Stimulated activated CD4-positive, alpha-beta T cell treated with anti-CD3 and anti-CD28 coated beads, Interleukin-1b, Interleukin-23, amount 100 ng/mL, for 4 hours (primary cell): ENCODE results near the gene ABITRAM.
"Not testable (repeated sequence)": the region's sequence is repeated elsewhere in the genome, so short reads cannot be mapped to it uniquely, and the experiment has no call there.

Experiments used
- DNase-seq, 2 donors: peaks; one replicate each; pipeline ENCODE4 v3.0.0-alpha.2; 2020; ENCODE audit warnings: low read depth in 2 of 2

The ABITRAM gene

DNA sequence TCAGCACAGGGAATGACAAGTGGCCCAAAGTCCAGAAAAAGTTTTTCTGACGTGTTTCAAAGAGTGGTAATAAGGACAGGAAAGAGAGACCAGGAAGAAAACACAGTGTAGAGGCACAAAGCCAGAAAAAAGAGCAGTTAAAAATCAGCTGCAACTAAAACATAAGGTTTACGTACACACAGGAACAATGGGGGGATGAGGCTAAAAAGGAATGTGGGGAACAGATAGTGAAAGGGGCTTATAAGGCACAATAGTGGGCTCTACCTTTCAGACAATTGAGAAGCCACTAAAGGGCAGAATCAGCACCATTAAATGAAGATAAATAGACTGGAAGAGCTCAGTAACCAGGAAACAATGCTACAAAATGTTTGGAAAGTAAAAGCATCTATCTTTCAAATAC is 5.8 kb upstream of the ABITRAM start:
- no peak for DNase-seq

DNA sequence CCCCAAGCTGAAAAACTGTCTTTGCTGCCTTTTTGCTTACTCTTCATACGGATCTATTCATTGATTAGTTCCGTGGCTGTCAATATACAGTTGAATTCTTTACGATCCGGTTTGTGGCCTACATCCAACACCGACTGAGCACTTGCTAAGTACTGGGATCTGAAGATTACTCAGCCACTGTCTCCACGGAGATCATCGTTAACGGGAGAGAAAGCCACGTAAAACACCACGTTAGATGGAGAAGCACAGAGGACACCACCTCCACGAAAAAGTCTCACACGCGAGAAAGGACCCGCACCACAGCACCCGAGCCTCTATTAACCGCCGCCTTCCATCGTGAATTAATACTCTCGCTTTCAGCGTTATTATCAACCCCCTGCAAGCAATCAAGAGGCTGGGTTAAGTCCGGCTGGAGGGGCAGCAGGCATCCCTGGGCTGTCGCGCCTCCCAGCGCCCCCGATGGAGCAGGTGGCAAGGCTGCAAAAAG is 926 bp upstream of the ABITRAM start:
- no peak for DNase-seq

DNA sequence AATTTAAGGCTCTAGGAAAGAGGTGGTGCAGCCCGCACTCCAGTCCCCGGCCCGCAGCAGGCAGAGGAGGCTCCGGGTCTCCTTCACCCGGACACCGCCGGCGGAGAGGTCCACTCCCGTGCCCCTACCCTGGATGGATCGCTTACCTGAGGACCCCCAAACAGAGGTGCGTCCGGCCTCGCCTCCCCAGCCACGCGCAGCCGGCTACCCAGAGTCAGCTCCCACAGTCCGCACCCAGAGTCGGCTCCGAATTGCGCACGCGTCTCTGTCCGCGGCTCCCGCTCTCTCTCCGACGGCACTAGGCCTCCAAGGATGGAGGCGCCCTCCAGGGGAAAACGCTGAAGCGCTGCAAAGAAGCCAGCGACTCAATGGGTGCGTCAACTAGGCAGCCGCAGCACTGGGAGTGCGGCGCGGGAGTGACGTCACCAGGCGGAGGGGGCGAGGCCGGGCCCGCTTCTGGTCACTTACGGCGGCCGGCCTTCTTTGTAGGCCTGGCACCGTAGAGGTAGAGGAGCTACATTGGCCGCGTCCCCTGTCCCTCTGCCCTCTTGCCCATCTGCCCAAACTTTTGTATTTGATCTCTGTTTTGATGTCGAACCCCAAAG is 380 bp upstream of the ABITRAM start, which contains the start of gene ELP1:
TSS of gene ELP1 (minus strand) at position 407 of the 605 bp plus-strand sequence. CDS start 2,978 bp downstream, outside the sequence.
- DNase-seq, result peak; percentile 82 to 91

DNA sequence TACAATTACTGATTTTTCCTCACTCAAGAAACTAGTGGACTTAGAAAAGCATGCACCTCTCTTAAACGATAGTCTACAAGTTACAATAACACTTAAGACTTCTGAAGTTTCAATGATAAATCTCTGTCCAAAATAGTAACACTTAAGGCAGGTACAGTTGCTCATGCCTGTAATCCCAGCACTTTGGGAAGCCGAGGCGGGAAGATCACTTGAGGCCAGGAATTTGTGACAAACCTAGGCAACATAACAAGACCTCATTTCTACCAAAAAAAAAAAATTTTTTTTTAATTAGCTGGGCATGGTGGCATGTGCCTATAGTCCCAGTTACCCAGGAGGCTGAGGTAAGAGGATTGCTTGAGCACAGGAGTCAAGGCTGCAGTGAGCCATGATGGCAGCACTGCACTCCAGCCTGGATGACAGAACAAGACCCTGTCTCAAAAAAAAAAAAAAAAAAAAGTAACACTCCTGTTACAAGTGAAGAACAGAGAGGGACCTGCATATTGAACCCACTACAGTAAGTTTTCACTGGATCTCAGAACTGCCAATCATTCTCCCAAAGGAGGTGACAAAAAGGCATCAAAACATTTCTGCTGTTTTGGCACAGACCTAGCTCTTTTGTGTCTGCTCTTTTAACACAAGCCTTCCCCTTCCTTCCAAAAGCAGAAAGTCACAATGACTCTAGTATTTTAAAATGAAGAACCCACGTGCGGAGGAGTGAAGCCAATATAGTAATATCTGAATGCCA is 3.5 kb downstream of the ABITRAM start:
- DNase-seq, result no peak

DNA sequence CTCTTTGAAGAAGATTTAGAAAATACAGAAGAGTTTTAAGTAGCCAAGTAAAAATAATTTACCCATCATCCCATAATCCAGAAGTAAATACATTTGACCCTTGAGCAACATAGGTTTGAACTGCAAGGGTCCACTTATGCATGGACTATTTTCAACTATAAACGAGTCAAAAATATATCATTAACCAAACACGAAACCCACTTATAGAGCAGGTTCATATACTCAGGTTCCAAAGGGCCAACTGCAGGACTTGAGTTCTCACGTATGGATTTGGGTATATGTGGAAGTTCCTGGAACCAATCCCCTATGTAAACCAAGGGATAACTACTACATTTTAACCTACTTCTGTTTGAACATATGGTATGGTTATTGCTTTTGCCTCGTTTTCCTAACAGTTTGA is 5.8 kb downstream of the ABITRAM start:
- DNase-seq, result no peak

DNA sequence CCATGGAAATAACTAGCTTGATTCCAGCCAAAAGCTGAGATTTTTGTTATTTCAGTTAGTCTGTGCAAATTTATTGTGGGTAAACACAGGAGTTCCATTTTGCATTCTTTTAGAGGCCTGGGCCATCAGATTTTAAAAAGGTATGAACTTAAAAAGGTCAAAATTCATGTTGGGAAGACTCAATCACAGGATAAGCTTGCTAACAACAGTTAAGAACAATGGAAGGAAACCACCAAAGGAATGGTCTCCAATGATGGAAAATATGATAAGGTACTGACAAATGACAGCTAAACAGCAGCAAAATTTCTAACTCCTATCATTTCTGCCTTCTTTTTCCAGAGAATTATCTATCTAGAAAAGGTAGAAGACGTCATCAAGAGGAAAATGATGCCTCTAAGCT is 16.0 kb downstream of the ABITRAM start:
- DNase-seq, result no peak

DNA sequence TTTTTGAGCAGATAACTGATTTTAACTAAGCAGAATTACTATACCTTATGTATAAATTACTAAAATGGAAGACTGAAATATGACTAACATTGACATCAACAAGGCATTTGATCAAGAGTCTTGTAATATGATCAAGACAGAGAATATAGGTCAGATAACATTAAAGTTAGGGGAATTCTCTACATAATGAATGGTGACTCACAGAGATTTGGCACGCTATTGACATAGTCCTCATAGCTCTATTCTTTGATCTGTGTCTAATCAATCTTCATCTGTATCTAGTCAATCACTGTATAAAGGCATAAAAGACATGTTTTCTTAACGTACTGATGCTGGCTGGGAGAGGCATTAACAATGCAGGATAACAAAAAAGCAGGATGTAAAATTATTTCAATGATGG is 17.4 kb downstream of the ABITRAM start:
- DNase-seq, result no peak

DNA sequence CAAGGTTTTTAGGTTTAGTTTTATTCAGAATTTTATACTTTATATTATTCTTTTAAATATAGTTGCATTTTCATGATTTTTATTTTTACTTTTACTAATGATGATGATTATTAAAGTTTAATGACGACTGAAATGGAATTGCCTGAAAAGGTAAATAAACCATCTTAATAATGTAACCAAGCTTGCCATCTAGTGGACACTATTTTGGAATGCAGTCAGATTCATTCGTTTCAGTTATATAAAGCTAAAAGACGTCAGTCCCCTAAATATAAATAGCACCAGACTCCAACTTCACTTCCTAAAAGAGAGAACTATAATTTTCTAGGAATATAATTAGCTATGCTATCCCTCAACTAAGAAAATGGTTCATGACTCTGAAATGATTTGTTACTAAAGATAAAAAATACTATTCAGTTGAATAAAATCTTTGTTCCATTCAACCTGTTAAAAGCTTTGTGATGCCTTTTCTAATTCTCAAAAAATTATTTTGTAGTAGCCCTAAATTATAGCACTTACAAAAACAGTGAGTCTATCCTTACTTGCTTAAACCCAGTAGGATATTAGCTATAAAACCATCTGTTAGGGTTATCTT is 19.9 kb downstream of the ABITRAM start:
- no peak for DNase-seq

DNA sequence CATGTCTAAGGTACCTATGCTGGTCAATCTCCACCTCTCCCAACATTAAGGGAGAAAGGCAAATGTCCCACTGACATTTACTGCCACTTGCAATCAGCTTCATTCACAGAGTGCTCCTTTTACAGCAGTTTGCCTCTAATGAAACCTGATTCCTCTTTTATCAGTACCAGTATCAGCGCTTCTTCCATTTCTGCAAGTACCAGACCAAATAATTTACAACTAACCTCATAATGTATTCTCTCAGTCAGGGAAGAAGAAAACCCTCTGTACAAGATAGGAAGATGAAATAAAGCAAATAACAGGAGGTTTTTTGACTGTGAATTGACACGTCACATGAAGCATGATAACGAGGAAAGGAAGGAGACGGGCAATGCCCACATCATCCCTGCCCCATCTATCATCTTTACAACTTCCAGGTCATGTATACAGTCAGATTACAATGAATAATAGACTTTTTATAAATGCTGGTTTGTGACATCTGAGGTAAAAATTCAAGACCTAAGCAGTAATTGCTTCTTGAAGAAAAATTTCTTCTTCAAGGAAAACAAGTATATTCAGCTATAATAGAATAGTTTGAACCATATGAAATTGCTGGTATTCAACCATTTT is 21.9 kb downstream of the ABITRAM start:
- no peak for DNase-seq

DNA sequence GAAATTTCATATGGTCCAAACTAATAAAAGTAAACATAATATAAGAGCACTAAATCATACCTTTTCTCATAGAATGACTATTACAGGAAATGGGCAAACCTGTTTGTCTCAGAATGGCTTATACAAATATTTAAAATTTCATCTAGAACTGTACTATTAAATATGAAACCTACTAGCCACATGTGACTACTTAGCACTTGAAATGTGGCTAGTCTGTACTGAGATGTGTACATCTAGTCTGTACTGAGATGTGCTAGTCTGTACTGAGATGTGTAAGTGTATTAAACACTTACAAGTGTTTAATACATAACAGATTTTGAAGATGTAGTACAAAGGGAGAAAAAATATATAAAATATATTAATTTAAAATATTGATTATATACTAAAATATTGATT is 22.4 kb downstream of the ABITRAM start:
- no peak for DNase-seq

DNA sequence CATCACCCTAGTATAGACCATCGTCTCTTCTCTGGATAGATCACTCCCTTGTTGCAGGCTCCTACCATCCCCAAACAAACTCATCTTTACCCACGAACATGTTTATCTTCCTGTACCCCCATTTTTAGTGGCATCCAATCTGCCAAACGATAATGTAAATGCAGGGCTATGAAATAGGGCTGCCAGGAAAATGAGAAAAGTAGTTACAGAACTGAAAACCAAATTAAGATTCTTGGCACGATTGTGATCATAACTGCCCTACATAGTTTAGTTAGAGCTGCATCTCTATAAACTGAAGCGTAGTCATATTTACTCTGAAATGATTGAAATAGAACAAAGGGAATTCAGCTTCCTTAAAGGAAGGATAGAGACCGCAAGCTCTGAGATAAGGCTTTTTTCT is 26.1 kb downstream of the ABITRAM start:
- DNase-seq, result no peak

DNA sequence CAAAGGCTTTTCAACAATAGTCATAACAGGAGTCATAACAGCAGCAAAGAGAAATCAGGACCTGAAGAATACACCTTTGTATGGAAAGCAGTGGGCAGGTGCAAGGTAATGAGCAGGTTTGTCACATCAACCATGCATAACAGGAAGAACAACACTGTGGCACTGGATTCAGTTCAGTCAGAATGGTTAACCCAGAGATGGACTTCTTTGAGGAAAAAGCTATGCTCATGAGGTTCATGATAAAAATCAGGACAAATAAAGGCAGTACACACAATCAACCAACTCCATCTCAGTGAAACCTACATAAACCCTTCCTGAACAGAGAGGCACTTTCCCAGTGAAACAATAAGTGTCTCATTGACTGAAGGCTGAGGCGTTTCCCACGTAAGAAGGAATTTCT is 27.0 kb downstream of the ABITRAM start:
- DNase-seq, result no peak

DNA sequence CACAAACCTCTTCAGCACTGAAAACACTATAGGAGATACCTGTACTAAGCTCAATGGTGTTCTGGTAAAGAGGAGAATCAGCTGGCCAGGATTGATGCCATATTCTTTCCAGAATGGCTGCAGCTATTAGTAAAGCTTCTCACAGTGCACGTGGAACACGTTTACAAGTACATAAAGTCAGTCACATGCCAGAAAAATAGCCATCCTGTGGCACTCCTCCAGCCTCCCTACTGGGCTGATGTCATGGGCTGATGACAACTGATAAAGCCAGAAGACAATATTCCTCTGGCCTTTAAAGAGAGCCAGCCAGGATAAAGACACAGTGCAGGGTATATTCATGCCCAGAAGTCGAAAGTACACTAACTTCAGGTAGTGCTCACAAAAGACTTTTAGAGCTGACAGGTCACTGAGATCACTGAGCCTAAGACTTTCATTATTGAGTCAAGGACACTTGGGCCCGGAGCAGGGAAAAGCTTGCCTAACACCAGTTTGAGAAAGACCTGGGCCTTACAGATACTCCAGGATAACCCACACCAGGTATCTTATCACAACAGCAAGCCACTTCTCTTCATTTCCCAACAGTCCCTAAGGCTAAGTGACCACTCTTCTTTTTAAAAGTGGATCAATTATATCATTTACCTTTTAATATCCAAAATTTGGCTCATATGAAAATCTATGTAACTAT is 29.4 kb downstream of the ABITRAM start:
- no peak for DNase-seq

DNA sequence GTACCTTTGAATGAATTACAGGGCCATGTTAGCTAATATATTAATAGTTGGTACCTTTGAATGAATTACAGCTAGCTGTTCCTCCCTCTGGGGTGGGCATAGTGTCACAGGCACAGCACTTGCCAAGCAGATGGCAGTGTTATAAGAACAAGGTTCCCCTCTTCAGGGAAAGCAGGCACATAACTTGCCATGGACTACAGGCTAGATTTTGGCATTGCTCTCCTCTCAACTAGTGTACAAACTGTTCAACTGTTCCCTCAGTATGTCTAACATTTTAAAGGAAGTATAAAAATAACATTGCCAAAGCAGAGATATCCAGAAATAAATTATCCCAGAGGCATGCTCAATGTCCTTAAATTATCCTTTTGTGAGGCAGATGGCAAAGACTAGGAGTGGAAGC is 33.7 kb downstream of the ABITRAM start:
- no peak for DNase-seq

DNA sequence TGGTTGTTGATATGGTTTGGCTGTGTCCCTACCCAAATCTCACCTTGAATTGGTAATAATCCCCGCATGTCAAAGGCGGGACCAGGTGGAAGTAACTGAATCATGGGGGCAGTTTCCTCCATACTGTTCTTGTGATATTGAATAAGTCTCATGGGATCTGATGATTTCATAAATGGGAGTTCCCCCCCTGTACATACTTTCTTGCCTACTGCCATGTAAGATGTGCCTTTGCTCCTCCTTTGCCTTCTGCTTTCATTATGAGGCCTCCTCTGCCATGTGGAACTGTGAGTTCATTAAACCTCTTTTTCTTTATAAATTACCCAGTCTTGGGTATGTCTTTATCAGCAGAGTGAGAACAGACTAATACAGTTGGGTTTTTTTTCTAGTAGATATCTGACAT is 37.2 kb downstream of the ABITRAM start:
- not testable (repeated sequence) for DNase-seq

DNA sequence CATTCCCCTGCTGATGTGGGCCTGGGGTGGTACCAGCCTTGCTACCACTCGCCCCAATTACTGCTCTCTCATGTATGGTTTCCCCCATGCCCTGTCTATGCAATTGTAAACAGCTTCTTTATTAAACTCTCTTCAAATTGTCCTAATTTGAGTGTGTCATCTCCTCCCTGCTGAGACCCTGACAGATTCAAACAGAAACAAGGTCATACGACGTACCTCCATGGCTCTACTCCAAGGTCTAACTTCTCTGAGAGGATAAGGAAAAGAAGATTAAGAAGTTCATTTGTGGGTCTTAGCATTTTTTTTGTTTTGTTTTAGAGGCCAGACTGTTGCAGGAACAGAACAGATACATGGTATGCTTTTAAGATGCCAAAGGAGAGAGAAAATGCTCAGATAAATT is 38.0 kb downstream of the ABITRAM start:
- no peak for DNase-seq

DNA sequence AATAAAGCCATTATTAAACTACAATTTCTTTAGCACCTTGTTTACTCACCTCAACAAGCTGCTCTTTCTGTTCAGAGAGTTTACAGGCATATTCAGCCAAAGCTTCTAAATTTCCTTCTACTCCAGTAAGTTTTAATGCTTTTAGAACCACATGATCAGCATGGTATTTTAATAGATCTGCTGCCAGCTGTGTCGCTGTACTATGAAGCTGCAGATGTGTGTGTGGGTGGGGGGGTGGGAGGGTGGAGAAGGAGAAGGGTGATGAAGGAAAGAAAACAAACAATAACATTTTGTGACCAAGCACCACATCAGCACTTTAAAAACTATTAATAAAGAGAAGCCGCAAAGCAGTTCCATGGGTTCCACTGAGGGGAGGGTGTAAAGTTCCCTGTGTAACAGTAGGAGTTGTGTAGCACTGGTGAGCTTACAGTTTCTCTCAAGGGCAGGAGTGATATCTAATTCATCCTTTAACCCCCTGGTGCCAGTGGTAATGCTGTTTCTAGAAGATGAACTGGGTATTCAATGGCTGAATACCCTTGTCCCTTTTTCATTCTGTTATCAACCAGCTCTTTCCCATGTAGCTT is 38.5 kb downstream of the ABITRAM start:
- DNase-seq, result no peak

DNA sequence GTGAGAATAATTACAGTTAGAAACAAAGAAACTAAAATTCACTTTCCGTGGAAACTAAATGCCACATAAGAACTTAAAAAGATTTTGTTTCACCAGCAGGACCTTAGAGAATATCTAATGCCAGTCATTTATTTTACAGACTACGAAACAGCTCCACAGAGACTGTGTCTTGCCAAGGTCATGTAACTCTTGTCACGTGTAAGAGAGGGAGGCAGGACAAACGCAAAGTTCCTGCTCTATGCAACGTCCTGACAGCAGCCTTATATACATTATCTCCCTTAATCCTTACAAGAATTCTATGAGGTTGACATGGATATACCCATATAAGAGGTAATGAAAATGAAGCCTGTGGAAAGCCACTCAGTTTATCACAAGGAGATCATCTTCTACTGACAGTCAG is 39.7 kb downstream of the ABITRAM start:
- no peak for DNase-seq

DNA sequence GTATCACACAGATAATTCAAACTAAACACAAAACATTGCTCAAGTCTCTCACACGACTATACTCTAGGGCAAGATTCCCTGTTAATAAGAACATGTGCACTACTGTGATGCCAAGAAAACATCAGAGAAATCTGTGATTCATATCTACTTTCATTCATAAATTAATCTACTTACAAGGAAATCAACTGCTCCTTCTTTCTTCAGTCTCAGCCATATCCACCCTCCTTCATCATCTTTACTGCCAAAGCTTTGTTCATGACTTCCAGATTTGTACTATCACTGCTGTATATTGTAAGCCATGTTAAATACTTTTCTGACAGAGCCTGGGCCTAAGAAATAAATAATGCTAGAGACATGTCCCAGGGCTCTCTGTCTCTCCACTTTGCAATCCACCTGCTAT is 44.0 kb downstream of the ABITRAM start:
- no peak for DNase-seq

DNA sequence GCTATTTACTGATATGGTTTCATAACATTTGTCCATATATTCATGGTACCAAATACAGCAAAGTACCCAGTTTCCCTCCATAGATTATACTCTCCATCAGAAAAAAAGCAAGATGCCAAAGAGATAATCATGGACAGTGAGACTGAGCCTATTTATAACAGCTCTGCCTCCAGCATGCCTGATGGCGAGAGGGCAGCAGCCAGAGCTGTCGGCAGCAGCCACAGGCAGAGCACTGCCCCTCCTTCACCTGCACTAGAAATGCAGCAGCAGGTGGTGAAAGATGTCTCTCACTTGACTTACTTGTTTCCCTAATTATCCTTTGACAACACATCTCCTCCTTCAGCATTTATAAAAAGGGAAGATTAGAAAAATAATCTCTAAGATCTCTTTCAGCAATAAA is 46.7 kb downstream of the ABITRAM start:
- no peak for DNase-seq

DNA sequence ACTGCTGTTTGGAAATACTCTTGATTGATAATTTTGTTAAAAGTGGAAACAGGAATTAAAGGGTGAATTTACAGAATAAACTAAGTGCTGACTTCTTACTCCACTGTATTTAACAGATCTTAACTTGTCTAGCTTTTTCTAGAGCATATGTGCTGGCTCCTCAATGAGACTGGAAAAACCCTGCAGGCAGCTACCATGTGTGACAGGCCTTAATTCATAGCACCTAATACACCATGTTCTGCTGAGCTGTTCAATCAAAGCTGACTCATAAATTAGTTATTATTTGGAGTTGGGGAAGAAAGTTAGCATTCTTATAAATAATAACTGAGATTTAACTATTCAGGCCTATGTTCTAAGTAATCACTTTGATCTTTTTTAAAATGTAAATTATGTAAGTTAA is 49.7 kb downstream of the ABITRAM start:
- DNase-seq, result no peak
